Transverse colon (tissue), 4 donors: ENCODE results near the gene LIME1.

Source experiments
- EP300 ChIP-seq: sonication (generic); formaldehyde crosslinking; IDR thresholded peaks from one replicate; pipeline ENCODE4 v1.6.1; 2017; ENCODE audit warnings: antibody characterized with exemption, low read depth
- POLR2A ChIP-seq: fragments of 450-650 bp; IDR thresholded peaks from one replicate; pipeline ENCODE4 v1.6.1; 2016; ENCODE audit warnings: antibody characterized with exemption, mild to moderate bottlenecking, moderate library complexity
- POLR2AphosphoS5 ChIP-seq, 3 donors: sonication (generic); formaldehyde crosslinking; IDR thresholded peaks; one replicate each; pipeline ENCODE4 v1.6.1; 2016; ENCODE audit warnings: antibody characterized with exemption in 3 of 3
- TF ChIP-seq, protein P1 (sequence below), 5 experiments: fragments of 200-600 bp in 3 of 5; fragments of 450-650 bp in 2 of 5; sonication (generic) in 3 of 5; IDR thresholded peaks; 1 replicate in 2 of 5; 2 replicates in 3 of 5; pipeline ENCODE4 v1.5.1; 2016 to 2017; ENCODE audit warnings: antibody characterized with exemption in 5 of 5, inconsistent platforms in 3 of 5, mild to moderate bottlenecking in 2 of 5, moderate library complexity in 1 of 5

DNA sequence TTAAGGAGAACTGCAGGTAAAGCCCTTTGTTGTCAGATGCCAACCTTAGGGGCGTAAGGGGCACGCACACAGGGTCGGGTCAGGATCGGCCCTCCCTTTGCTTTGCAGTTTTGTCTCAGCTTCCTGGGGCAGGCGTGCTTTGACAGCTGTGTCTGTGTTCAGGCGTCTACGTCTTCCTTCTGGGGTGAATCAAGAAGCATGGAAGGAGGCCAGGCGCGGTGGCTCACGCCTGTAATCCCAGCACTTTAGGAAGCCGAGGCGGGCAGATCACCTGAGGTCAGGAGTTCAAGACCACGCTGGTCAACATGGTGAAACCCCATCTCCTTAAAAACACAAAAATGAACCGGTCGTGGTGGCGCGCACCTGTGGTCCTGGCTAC lies 27.3 kb upstream of the LIME1 start:
- TF ChIP-seq EP300 (no peak), POLR2A (no peak), POLR2AphosphoS5 (IDR thresholded peaks at IDR 0.05) (no peak)
- TF ChIP-seq, protein P1, sequence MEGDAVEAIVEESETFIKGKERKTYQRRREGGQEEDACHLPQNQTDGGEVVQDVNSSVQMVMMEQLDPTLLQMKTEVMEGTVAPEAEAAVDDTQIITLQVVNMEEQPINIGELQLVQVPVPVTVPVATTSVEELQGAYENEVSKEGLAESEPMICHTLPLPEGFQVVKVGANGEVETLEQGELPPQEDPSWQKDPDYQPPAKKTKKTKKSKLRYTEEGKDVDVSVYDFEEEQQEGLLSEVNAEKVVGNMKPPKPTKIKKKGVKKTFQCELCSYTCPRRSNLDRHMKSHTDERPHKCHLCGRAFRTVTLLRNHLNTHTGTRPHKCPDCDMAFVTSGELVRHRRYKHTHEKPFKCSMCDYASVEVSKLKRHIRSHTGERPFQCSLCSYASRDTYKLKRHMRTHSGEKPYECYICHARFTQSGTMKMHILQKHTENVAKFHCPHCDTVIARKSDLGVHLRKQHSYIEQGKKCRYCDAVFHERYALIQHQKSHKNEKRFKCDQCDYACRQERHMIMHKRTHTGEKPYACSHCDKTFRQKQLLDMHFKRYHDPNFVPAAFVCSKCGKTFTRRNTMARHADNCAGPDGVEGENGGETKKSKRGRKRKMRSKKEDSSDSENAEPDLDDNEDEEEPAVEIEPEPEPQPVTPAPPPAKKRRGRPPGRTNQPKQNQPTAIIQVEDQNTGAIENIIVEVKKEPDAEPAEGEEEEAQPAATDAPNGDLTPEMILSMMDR (IDR thresholded peaks at IDR 0.05) = no peak
